Lung (tissue), 12 donors: ENCODE results near the gene XYLT2. TPM values are rescaled to one million over a fixed set of nuclear protein-coding genes. Genes with fewer than 3 reads are reported as not detected.
"Not testable (repeated sequence)": the region's sequence is repeated elsewhere in the genome, so short reads cannot be mapped to it uniquely, and the experiment has no call there.

Source experiments
- ATAC-seq: fragments of 200-7000 bp; cut with Tn5 transposase; one replicate; pipeline ENCODE4 v1.9.1; 2020; ENCODE audit warnings: moderate number of reproducible peaks; ENCODE audit not compliant: insufficient read depth, low FRiP score
- DNase-seq, 3 donors: peaks; one replicate each; pipeline ENCODE4 v3.0.0-alpha.2; 2013 to 2017
- H3K27ac ChIP-seq, 2 donors: one replicate each; pipeline ENCODE4 v1.5.1; 2013; ENCODE audit warnings: mild to moderate bottlenecking in 2 of 2, moderate library complexity in 2 of 2, control low read depth in 1 of 2, inconsistent platforms in 1 of 2, low read depth in 1 of 2, low read length in 1 of 2
- H3K27me3 ChIP-seq, 3 donors: one replicate each; pipeline ENCODE4 v1.5.1; 2013; ENCODE audit warnings: low read length in 2 of 3; ENCODE audit not compliant: control insufficient read depth in 3 of 3, insufficient read depth in 3 of 3
- H3K36me3 ChIP-seq, 4 donors: one replicate each; pipeline ENCODE4 v1.5.1; 2013; ENCODE audit warnings: low read length in 4 of 4, mild to moderate bottlenecking in 1 of 4, moderate library complexity in 1 of 4; ENCODE audit not compliant: control insufficient read depth in 4 of 4, insufficient read depth in 4 of 4
- H3K4me1 ChIP-seq, 5 donors: one replicate each; pipeline ENCODE4 v1.5.1; 2013; ENCODE audit warnings: low read length in 5 of 5, mild to moderate bottlenecking in 2 of 5, moderate library complexity in 1 of 5; ENCODE audit not compliant: control insufficient read depth in 5 of 5, insufficient read depth in 5 of 5
- H3K4me3 ChIP-seq: one replicate; pipeline ENCODE4 v1.5.1; 2013; ENCODE audit warnings: mild to moderate bottlenecking, control low read depth, moderate library complexity
- H3K9ac ChIP-seq, 2 donors: one replicate each; pipeline ENCODE4 v1.5.1; 2013; ENCODE audit warnings: low read length in 2 of 2, control low read depth in 1 of 2; ENCODE audit not compliant: insufficient read depth in 1 of 2
- H3K9me3 ChIP-seq, 4 donors: one replicate each; pipeline ENCODE4 v1.5.1; 2013; ENCODE audit warnings: low read length in 3 of 4, mild to moderate bottlenecking in 1 of 4, moderate library complexity in 1 of 4; ENCODE audit not compliant: control insufficient read depth in 4 of 4, insufficient read depth in 3 of 4
- WGBS, 2 donors: extraction: QIAGEN DNeasy Blood & Tissue Kit; methylation state at CpG; one replicate each; pipeline ENCODE4 v1.1.7; 2013; 5-methylcytosine and 5-hydroxymethylcytosine counted together
- polyA plus RNA-seq, 2 donors: library from polyadenylated mRNA; stranded (reverse); fragments of 200-250 nt; gene quantifications; one replicate each; pipeline ENCODE4 v1.2.1, GENCODE V29; 2013
- total RNA-seq, 2 donors: library from RNA; depleted of rRNA in 1 of 2; stranded (reverse); fragments of >200 nt in 1 of 2; gene quantifications; one replicate each; pipeline ENCODE4 v1.2.1, GENCODE V29; 2014 to 2021
- TF ChIP-seq, protein P1 (sequence below): IDR thresholded peaks from 2 replicates; pipeline ENCODE4 v1.5.1; 2012; ENCODE audit warnings: mild to moderate bottlenecking; ENCODE audit errors: control extremely low read depth, extremely low read depth
- donor health status: control.
- donor health status: control.
- donor health status: Bipolar disorder and iron deficiency.
- donor health status: healthy.
- donor health status: DM: yes; HTN: yes; CAD: no.

Gene XYLT2
- total and polyA plus RNA-seq, 4 donors: 9.6 to 28.5 (median 16.2) TPM

- 79 to 84% methylated on average over 4 of the region's 4 CpGs for WGBS, 2 donors
- Histone ChIP-seq H3K36me3 (no peaks in the 10 kb centered on the region), H3K27ac (no peak overlapping the region), H3K4me3 (no peak overlapping the region), H3K9ac (no peak overlapping the region), H3K9me3 (no peaks in the 10 kb centered on the region), H3K4me1 (peaks cover 0 to 15% (median 4%) of the 10 kb centered on the region in 5 donors), H3K27me3 (no peaks in the 10 kb centered on the region)
- TF ChIP-seq, protein P1, sequence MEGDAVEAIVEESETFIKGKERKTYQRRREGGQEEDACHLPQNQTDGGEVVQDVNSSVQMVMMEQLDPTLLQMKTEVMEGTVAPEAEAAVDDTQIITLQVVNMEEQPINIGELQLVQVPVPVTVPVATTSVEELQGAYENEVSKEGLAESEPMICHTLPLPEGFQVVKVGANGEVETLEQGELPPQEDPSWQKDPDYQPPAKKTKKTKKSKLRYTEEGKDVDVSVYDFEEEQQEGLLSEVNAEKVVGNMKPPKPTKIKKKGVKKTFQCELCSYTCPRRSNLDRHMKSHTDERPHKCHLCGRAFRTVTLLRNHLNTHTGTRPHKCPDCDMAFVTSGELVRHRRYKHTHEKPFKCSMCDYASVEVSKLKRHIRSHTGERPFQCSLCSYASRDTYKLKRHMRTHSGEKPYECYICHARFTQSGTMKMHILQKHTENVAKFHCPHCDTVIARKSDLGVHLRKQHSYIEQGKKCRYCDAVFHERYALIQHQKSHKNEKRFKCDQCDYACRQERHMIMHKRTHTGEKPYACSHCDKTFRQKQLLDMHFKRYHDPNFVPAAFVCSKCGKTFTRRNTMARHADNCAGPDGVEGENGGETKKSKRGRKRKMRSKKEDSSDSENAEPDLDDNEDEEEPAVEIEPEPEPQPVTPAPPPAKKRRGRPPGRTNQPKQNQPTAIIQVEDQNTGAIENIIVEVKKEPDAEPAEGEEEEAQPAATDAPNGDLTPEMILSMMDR: no peak
- ATAC-seq: no peak
- DNase-seq: no peak
Observed at GRCh38 chr17:50331085-50331791, 14.7 kb upstream of the XYLT2 start.

DNA sequence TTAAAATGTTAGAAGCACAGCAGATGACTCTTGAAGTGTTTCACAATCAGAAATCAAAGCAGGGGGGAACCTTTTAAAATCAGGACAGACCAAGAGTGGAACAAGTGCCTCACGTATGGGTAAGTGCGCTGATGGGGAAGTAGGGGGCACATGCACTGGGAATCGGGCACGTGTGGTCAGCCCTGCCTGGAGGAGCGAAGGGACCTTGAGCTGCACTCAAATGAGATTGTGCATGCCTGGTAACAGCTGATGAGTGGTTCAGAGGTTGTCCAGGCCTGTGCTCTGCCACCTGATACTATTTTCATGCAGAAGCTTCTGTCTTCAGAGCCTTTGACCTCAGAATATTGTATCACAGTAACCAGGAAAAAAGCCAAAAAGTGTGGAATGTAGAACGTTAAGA lies 13.7 kb upstream of the XYLT2 start:
- ATAC-seq: no peak

GRCh38 chr17:50333291-50334057 lies 12.5 kb upstream of the XYLT2 start:
- peak in 1 of 3 donors; percentile 23 for DNase-seq
- H3K27me3 ChIP-seq, H3K36me3 ChIP-seq, H3K27ac ChIP-seq, H3K4me1 ChIP-seq, H3K4me3 ChIP-seq, H3K9me3 ChIP-seq, H3K9ac ChIP-seq, ATAC-seq: not testable (repeated sequence)
- WGBS, 2 donors: 49 to 51% methylated on average over 14 of the region's 14 CpGs

More for the DNA sequence above, 13.7 kb upstream of the XYLT2 start:
- no peak for DNase-seq
- Histone ChIP-seq H3K27ac (no peak overlapping the region), H3K9me3 (no peaks in the 10 kb centered on the region), H3K36me3 (no peaks in the 10 kb centered on the region), H3K27me3 (no peaks in the 10 kb centered on the region), H3K4me3 (no peak overlapping the region), H3K9ac (no peak overlapping the region), H3K4me1 (peaks cover 0 to 13% (median 4%) of the 10 kb centered on the region in 5 donors)
- TF ChIP-seq, protein P1: no peak
- WGBS, 2 donors: 23 to 53% methylated on average over 6 of the region's 6 CpGs

DNA sequence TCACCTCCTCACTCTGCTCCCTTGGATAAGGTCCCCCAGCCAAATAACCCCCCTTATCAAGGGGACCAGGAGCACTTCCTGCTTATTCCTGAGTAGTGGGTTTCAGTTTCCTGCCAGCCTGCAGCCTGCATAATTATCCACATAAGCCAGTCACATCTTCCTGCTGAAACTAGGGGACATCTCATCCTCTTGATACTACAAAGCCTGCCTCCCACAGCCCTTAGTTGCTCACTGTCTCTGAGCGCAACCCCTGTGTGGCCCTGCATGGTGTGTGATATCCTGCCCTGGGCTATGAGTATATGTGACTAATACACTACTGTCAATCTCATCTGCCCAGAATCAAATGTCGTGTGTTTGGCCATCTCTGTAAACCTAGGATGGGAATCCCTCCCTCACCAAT lies 8.0 kb upstream of the XYLT2 start:
- H3K27ac ChIP-seq: no peak overlapping the region
- no peak overlapping the region for H3K4me3 ChIP-seq
- peaks cover 0 to 5% (median 0%) of the 10 kb centered on the region in 4 donors for H3K9me3 ChIP-seq
- no peaks in the 10 kb centered on the region for H3K27me3 ChIP-seq
- no peak overlapping the region for H3K9ac ChIP-seq
- H3K36me3 ChIP-seq: no peaks in the 10 kb centered on the region
- H3K4me1 ChIP-seq: no peaks in the 10 kb centered on the region
- no peak for ATAC-seq
- no peak for DNase-seq
- TF ChIP-seq, protein P1: no peak
- 74 to 94% methylated on average over 2 of the region's 2 CpGs for whole genome bisulfite sequencing, 2 donors
